Subcutaneous abdominal adipose tissue (tissue), 5 donors: ENCODE data around the gene OFD1.

Experiments used
- H3K27ac ChIP-seq: one replicate; pipeline ENCODE4 v1.7.0; 2013; ENCODE audit warnings: low read depth, mild to moderate bottlenecking, inconsistent platforms, low read length, moderate library complexity
- H3K27me3 ChIP-seq, 5 donors: one replicate each; pipeline ENCODE4 v1.7.0; 2013; ENCODE audit warnings: low read length in 5 of 5, inconsistent platforms in 1 of 5; ENCODE audit not compliant: control insufficient read depth in 5 of 5, insufficient read depth in 4 of 5
- H3K36me3 ChIP-seq, 5 donors: one replicate each; pipeline ENCODE4 v1.7.0; 2013; ENCODE audit warnings: low read length in 5 of 5; ENCODE audit not compliant: control insufficient read depth in 5 of 5, insufficient read depth in 5 of 5
- H3K4me1 ChIP-seq, 5 donors: one replicate each; pipeline ENCODE4 v1.7.0; 2013; ENCODE audit warnings: low read length in 5 of 5, mild to moderate bottlenecking in 3 of 5, moderate library complexity in 1 of 5; ENCODE audit not compliant: control insufficient read depth in 5 of 5, insufficient read depth in 5 of 5
- H3K4me3 ChIP-seq, 5 donors: one replicate each; pipeline ENCODE4 v1.7.0; 2013; ENCODE audit warnings: low read length in 5 of 5, low read depth in 1 of 5
- H3K9ac ChIP-seq, 5 donors: one replicate each; pipeline ENCODE4 v1.7.0; 2013; ENCODE audit warnings: low read length in 5 of 5, mild to moderate bottlenecking in 4 of 5, moderate library complexity in 3 of 5
- H3K9me3 ChIP-seq, 5 donors: one replicate each; pipeline ENCODE4 v1.7.0; 2013; ENCODE audit warnings: low read length in 5 of 5; ENCODE audit not compliant: control insufficient read depth in 5 of 5
- donor health status: healthy.
- donor health status: healthy.
- donor health status: healthy.
- donor health status: healthy.
- donor health status: healthy.

OFD1 gene, protein sequence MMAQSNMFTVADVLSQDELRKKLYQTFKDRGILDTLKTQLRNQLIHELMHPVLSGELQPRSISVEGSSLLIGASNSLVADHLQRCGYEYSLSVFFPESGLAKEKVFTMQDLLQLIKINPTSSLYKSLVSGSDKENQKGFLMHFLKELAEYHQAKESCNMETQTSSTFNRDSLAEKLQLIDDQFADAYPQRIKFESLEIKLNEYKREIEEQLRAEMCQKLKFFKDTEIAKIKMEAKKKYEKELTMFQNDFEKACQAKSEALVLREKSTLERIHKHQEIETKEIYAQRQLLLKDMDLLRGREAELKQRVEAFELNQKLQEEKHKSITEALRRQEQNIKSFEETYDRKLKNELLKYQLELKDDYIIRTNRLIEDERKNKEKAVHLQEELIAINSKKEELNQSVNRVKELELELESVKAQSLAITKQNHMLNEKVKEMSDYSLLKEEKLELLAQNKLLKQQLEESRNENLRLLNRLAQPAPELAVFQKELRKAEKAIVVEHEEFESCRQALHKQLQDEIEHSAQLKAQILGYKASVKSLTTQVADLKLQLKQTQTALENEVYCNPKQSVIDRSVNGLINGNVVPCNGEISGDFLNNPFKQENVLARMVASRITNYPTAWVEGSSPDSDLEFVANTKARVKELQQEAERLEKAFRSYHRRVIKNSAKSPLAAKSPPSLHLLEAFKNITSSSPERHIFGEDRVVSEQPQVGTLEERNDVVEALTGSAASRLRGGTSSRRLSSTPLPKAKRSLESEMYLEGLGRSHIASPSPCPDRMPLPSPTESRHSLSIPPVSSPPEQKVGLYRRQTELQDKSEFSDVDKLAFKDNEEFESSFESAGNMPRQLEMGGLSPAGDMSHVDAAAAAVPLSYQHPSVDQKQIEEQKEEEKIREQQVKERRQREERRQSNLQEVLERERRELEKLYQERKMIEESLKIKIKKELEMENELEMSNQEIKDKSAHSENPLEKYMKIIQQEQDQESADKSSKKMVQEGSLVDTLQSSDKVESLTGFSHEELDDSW

DNA sequence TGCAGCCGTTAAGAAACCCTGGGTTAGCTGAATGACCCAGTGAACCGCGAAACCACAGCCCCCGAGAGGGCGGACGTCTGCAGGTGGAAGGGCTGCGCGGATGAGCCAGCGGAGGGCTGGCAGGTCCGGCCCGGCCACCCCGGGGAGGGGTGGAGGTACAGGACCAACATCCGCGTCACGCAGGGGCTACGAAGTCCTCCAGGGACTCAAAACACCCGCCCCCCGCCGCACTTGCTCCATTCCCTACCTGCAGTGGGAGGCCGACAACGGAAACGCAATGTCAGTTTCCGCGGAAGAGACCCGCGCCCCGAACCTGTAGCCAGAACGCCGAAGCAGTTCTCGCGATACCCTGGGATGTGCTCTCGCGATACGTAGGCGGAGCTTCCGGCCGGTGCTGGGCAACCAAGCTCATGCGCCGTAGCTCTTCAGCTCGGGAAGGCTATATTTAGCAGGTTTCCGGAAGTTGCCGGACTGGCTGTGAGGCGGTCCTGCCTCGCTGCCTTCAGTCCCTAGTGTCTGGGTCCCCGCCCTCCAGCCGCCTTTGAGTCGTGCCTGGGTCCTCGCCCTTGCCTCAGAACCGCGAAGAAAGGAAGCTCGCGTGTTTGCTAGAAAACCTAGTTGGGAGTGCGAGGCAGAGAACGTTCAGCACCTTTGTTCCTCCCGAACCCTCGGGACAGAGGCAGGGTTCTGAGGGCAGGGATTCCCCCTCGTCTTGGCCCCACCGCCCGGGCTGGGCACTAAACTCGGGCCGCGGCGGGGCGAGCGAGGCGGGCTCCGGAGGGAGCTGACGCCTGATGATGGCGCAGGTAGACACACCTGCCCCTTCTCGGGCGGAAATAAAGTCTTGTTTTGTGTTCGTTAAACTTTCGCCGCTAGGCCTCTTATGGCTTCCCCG lies at the start of gene OFD1, which contains the start of gene TRAPPC2:
Gene OFD1 (plus strand): TSS at position 471 of the 895 bp plus-strand sequence. CDS start 324 bp downstream, at position 795.
Gene TRAPPC2 (minus strand): TSS at position 343 of the 895 bp plus-strand sequence. CDS start 14,657 bp downstream, outside the sequence.
- Histone ChIP-seq H3K4me1 (peaks cover 0 to 23% (median 20%) of the 10 kb centered on the region in 5 donors), H3K9ac (peak within 1 kb of the TSS; percentile 58 to 87 (median 78)), H3K4me3 (peak within 1 kb of the TSS; percentile 71 to 91 (median 80)), H3K9me3 (peaks cover 0 to 4% (median 0%) of the 10 kb centered on the region in 5 donors), H3K36me3 (no peaks in the 10 kb centered on the region), H3K27me3 (peaks cover 0 to 14% (median 0%) of the 10 kb centered on the region in 5 donors), H3K27ac (peak within 1 kb of the TSS; percentile 68)

DNA sequence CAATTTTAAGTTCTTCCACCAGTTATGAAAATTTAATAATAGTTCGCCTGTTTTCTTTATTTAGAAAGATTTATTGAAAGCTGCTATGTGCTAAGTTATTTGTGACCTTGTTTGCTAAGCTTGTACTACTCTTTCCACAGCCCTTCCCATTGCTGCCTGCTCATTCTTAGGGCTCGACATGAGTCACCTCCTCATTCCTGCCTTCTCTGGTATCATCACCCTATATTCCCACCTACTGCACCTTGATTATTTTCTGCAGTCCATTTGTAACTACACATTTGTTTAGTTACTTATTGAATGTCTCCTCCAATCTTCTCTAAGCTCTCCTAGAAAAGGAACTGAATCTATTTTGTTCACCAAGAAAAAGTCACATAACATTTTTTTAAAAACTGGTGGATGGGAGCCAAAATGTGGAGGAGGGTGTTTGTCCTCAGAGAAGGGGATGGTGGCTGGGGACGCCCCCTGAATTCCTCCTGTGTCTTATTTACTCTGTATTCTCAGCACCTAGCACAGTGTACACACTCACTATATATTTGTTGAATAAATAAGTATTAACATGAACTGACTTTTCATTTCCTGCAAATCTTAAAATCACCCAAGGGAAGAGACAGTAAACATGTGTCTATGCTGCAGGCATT lies 49.3 kb upstream of the OFD1 start:
- H3K27ac ChIP-seq = no peak overlapping the region
- H3K9ac ChIP-seq = no peak overlapping the region
- peaks cover 0 to 8% (median 4%) of the 10 kb centered on the region in 5 donors for H3K4me1 ChIP-seq
- no peak overlapping the region for H3K4me3 ChIP-seq
- H3K27me3 ChIP-seq = peaks cover 0 to 11% (median 4%) of the 10 kb centered on the region in 5 donors
- H3K36me3 ChIP-seq = peaks cover 0 to 2% (median 0%) of the 10 kb centered on the region in 5 donors
- no peaks in the 10 kb centered on the region for H3K9me3 ChIP-seq

DNA sequence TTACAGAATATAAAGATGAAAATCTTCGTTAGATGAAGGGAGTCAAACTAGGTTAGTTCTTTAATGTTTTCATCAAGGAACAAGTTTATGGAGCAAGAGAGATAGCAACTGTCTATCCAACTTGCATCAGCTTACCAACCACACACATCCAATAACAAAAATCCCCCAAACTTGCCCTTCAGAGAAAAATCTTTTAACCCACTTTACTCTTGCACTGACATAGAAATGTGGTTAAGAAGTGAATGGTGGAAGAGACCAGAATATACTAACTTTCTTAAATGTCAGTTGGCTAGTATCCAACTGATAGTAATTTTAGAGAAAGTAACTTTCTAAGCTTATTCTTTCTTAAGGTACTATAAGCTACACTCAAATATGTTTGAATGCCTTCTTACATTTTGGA lies 47.3 kb upstream of the OFD1 start:
- no peak overlapping the region for H3K27ac ChIP-seq
- no peak overlapping the region for H3K9ac ChIP-seq
- H3K4me3 ChIP-seq = no peak overlapping the region
- no peaks in the 10 kb centered on the region for H3K9me3 ChIP-seq
- peaks cover 0 to 13% (median 4%) of the 10 kb centered on the region in 5 donors for H3K27me3 ChIP-seq
- no peaks in the 10 kb centered on the region for H3K36me3 ChIP-seq
- peaks cover 0 to 21% (median 10%) of the 10 kb centered on the region in 5 donors for H3K4me1 ChIP-seq

DNA sequence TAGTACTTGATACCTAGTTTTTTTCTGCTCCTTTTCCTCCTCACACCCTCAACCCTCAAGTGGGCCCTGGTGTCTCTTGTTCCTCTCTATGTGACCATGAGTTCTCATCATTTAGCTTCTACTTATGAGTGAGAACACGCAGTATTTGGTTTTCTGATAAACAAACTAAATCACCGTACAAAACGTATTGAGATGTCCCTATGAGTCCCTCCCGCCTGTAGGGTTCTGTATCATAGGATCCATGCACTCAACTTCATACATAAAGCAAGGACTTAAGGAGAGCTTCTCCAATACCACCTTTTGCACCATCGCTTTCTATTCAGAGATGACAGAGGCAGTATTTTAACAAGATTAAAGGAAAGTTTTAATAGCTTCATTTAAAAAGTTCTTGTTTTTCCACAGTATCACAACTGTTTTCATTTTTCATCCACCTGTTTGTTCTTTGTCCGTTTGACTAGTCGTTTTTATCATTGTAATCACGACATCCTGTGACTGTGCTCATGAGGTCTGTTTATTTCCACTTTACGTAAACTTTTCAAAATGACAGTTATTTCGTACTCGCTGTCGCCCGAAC lies 46.1 kb upstream of the OFD1 start:
- Histone ChIP-seq H3K4me3 (peak overlapping the region; percentile 69 to 91 (median 82)), H3K9ac (peak overlapping the region in 4 of 5 donors; percentile 7 to 72 (median 60)), H3K36me3 (no peaks in the 10 kb centered on the region), H3K27ac (peak overlapping the region; percentile 94), H3K27me3 (peaks cover 0 to 13% (median 4%) of the 10 kb centered on the region in 5 donors), H3K4me1 (peaks cover 0 to 33% (median 22%) of the 10 kb centered on the region in 5 donors), H3K9me3 (no peaks in the 10 kb centered on the region)

DNA sequence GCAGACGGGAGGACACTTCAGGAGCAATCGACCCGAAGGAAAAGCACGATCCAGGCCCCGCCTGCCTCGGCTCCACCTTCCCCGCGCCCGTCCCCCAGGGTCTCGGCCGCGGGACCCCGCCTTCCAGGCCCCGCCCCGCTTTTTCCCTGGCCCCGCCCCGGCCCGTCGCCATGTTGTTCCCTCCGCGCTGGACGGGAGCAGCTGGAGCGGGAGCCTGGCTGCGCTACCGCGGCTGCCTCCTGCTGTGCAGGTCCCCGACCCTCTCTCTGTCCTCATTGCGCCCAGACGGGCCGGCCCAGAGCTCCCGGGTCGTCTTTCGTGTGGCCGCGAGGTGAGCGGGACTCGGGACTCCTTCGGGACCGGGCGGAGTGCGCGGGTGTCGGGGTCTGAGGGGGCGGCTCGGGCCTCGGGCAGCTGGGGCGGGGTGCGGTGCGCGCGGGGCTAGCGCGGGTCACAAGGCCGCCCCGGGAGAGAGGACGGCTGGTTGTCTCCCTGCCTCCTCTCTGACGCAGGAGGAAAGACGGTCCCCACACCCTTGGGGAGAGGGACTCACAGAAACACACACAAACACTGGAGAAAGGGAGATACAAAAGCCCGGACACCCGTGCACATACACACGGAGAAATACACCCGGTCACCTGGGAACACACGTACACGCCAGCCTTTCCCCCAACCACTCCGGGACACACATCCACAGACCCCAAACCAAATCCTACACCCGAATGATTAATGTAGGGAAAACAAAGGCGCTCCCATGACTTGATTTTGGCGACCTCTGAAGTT lies 45.4 kb upstream of the OFD1 start, which contains the start of gene RAB9A:
Gene RAB9A (plus strand): TSS at position 171 of the 783 bp plus-strand sequence. CDS start 19,619 bp downstream, outside the sequence.
- peak within 1 kb of the TSS; percentile 94 for H3K27ac ChIP-seq
- H3K4me1 ChIP-seq = peaks cover 0 to 39% (median 26%) of the 10 kb centered on the region in 5 donors
- no peaks in the 10 kb centered on the region for H3K9me3 ChIP-seq
- H3K36me3 ChIP-seq = no peaks in the 10 kb centered on the region
- peak within 1 kb of the TSS; percentile 57 to 91 (median 87) for H3K9ac ChIP-seq
- peak within 1 kb of the TSS; percentile 69 to 97 (median 90) for H3K4me3 ChIP-seq
- peaks cover 0 to 13% (median 4%) of the 10 kb centered on the region in 5 donors for H3K27me3 ChIP-seq

DNA sequence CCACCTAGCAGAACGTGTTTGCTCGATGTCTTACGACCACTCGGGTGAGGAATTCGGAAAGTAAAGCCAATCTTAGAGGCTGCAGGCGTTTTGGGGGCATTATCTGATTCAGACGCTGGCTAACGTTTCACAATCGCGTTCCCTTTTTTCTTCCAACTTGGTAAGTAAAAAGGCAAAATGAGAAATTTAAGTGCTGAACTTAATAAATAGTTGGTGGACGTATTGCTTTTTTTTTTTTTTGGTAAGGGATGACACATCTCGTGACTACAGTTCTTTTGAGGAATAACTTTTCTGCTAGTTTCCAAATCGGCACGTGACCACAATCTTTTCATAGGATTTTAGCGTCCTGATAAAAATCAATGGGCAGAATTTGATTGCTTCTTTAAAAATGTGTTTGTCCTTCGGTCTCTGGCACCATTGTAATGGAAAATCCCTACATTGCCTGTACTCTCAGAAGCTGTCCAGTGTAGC lies 44.8 kb upstream of the OFD1 start:
- no peaks in the 10 kb centered on the region for H3K36me3 ChIP-seq
- H3K27ac ChIP-seq = peak overlapping the region; percentile 94
- H3K9ac ChIP-seq = peak overlapping the region; percentile 51 to 91 (median 87)
- H3K4me1 ChIP-seq = peaks cover 0 to 46% (median 30%) of the 10 kb centered on the region in 5 donors
- H3K27me3 ChIP-seq = peaks cover 0 to 13% (median 4%) of the 10 kb centered on the region in 5 donors
- H3K9me3 ChIP-seq = no peaks in the 10 kb centered on the region
- peak overlapping the region; percentile 69 to 97 (median 90) for H3K4me3 ChIP-seq

DNA sequence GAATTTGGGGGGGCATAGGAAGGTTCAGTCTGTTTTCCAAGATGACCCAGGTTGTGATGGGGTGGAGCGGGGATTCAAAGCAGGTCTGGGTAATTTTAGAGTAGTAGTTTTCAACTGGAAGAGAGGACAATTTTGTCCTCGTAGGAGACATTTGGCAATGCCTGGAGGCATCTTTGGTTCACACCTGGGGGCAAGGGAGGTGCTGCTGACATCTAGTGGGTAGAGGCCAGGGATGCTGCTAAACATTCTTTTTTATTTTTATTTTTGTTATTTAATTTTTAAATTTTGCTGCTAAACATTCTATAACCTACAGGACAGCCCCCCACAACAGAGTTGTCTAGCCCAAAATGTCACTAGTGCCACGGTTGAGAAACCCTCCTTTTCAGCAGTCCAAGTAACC lies 43.7 kb upstream of the OFD1 start:
- Histone ChIP-seq H3K9ac (peak overlapping the region in 1 of 5 donors; percentile 91), H3K4me1 (peaks cover 0 to 51% (median 37%) of the 10 kb centered on the region in 5 donors), H3K4me3 (peak overlapping the region in 4 of 5 donors; percentile 69 to 91 (median 86))

More for the DNA sequence above, 43.7 kb upstream of the OFD1 start:
- no peaks in the 10 kb centered on the region for H3K9me3 ChIP-seq
- H3K27ac ChIP-seq = peak overlapping the region; percentile 94
- no peaks in the 10 kb centered on the region for H3K36me3 ChIP-seq
- H3K27me3 ChIP-seq = peaks cover 0 to 17% (median 0%) of the 10 kb centered on the region in 5 donors
